SK-N-SH (cell line): ENCODE results near the gene HSPBAP1. TPM values are rescaled to one million over a fixed set of nuclear protein-coding genes. Genes with fewer than 3 reads are reported as not detected.

Experiments used
- CTCF ChIA-PET: fragments of 300-600, 350-600 bp; formaldehyde crosslinking; extraction: SDS; loops from one replicate; lab custom pipeline; 2021; lab: Yijun Ruan, JAX
- POLR2A ChIA-PET: fragments of 350-600 bp; sonication (Branson Sonifier 250); formaldehyde crosslinking; extraction: SDS; loops from one replicate; lab custom pipeline; 2020; ENCODE audit warnings: antibody characterized with exemption, inconsistent platforms; lab: Yijun Ruan, JAX
- DNase-seq: peaks from one replicate; pipeline ENCODE4 v3.0.0; 2012
- H2AFZ ChIP-seq: fragments of 200-600 bp; sonication (generic); 2 replicates; pipeline ENCODE4 v1.8.1; 2016; ENCODE audit warnings: antibody characterized with exemption, mild to moderate bottlenecking, low read depth
- H3F3A ChIP-seq: fragments of 200-600 bp; sonication (generic); replicated peaks from 2 replicates; pipeline ENCODE3; 2016; ENCODE audit warnings: antibody characterized with exemption, mild to moderate bottlenecking; ENCODE audit not compliant: insufficient read depth
- H3K27ac ChIP-seq, 2 experiments: fragments of 200-500 bp in 1 of 2; fragments of 200-600 bp in 1 of 2; sonication (Bioruptor generic) in 1 of 2; sonication (generic), shearing (Covaris generic) in 1 of 2; 2 replicates each; pipeline versions ENCODE4 v1.5.1 to v1.6.1; 2014 to 2016; ENCODE audit warnings: low read depth in 2 of 2, inconsistent platforms in 1 of 2, low read length in 1 of 2, mild to moderate bottlenecking in 1 of 2, mixed read lengths in 1 of 2
- H3K27me3 ChIP-seq: fragments of 200-600 bp; sonication (generic), shearing (Covaris generic); 2 replicates; pipeline ENCODE4 v1.6.1; 2016; ENCODE audit warnings: mixed run types; ENCODE audit not compliant: insufficient read depth
- H3K36me3 ChIP-seq, 2 experiments: fragments of 200-500 bp in 1 of 2; fragments of 200-600 bp in 1 of 2; sonication (Bioruptor generic) in 1 of 2; sonication (generic) in 1 of 2; replicated peaks in 1 of 2; 2 replicates each; pipeline versions ENCODE3 to v1.5.1; 2014 to 2016; ENCODE audit warnings: low read length in 1 of 2, mild to moderate bottlenecking in 1 of 2; ENCODE audit not compliant: insufficient read depth in 2 of 2, control insufficient read depth in 1 of 2
- H3K4me1 ChIP-seq, 2 experiments: fragments of 200-500 bp in 1 of 2; fragments of 200-600 bp in 1 of 2; sonication (Bioruptor generic) in 1 of 2; sonication (generic), shearing (Covaris generic) in 1 of 2; 2 replicates each; pipeline versions ENCODE4 v1.5.1 to v1.6.1; 2014 to 2016; ENCODE audit warnings: low read depth in 1 of 2, low read length in 1 of 2, mixed run types in 1 of 2; ENCODE audit not compliant: insufficient read depth in 2 of 2, control insufficient read depth in 1 of 2
- H3K4me2 ChIP-seq: fragments of 200-600 bp; sonication (generic), shearing (Covaris generic); 2 replicates; pipeline ENCODE4 v1.6.1; 2017; ENCODE audit warnings: mixed run types
- H3K4me3 ChIP-seq, 2 experiments: fragments of 200-500 bp in 1 of 2; fragments of 200-600 bp in 1 of 2; sonication (Bioruptor generic) in 1 of 2; sonication (generic), shearing (Covaris generic) in 1 of 2; 2 replicates each; pipeline versions ENCODE4 v1.5.1 to v1.8.1; 2014 to 2016; ENCODE audit warnings: low read depth in 2 of 2, inconsistent platforms in 1 of 2, low read length in 1 of 2, mild to moderate bottlenecking in 1 of 2, mixed read lengths in 1 of 2, moderate library complexity in 1 of 2
- H3K79me2 ChIP-seq: fragments of 200-600 bp; sonication (generic); 2 replicates; pipeline ENCODE4 v1.8.1; 2017; ENCODE audit warnings: mild to moderate bottlenecking; ENCODE audit not compliant: insufficient read depth
- H3K9ac ChIP-seq: fragments of 200-600 bp; sonication (generic); 2 replicates; pipeline ENCODE4 v1.6.1; 2017; ENCODE audit warnings: mixed run types
- H3K9me2 ChIP-seq: fragments of 200-600 bp; sonication (generic); 2 replicates; pipeline ENCODE4 v1.6.1; 2017; ENCODE audit warnings: mixed run types
- H3K9me3 ChIP-seq: fragments of 200-600 bp; sonication (generic); 2 replicates; pipeline ENCODE4 v1.6.1; 2017; ENCODE audit warnings: mixed run types, mild to moderate bottlenecking, moderate library complexity
- H4K20me1 ChIP-seq: fragments of 200-600 bp; sonication (generic); 2 replicates; pipeline ENCODE4 v1.6.1; 2017; ENCODE audit warnings: mild to moderate bottlenecking, mixed run types; ENCODE audit not compliant: insufficient read depth
- CHD2 ChIP-seq: fragments of 150-350 bp; IDR thresholded peaks from 2 replicates; pipeline ENCODE4 v1.6.1; 2018; ENCODE audit warnings: low read length; ENCODE audit not compliant: partially characterized antibody
- FOSL2 ChIP-seq: IDR thresholded peaks from 2 replicates; pipeline ENCODE4 v1.4.0; 2012; ENCODE audit warnings: low read depth, mild to moderate bottlenecking, moderate library complexity, borderline replicate concordance
- GABPA ChIP-seq: IDR thresholded peaks from 2 replicates; pipeline ENCODE4 v1.4.0; 2012; ENCODE audit warnings: low read depth, mild to moderate bottlenecking
- GATA2 ChIP-seq: sonication (generic); formaldehyde crosslinking; IDR thresholded peaks from 2 replicates; pipeline ENCODE4 v1.5.0; 2020; ENCODE audit warnings: mild to moderate bottlenecking, missing genetic modification reagents
- IRF3 ChIP-seq: fragments of 150-350 bp; IDR thresholded peaks from 2 replicates; pipeline ENCODE4 v1.6.1; 2016; ENCODE audit warnings: mild to moderate bottlenecking, low read depth, low read length
- MEF2A ChIP-seq: IDR thresholded peaks from 2 replicates; pipeline ENCODE4 v1.4.0; 2012; ENCODE audit warnings: low read depth, borderline replicate concordance
- POLR2AphosphoS5 ChIP-seq: IDR thresholded peaks from 2 replicates; pipeline ENCODE4 v1.6.1; 2012; ENCODE audit warnings: low read depth, low read length
- RCOR1 ChIP-seq: fragments of 150-350 bp; IDR thresholded peaks from 2 replicates; pipeline ENCODE4 v1.6.1; 2017; ENCODE audit warnings: antibody characterized with exemption, low read length
- RFX5 ChIP-seq: IDR thresholded peaks from 2 replicates; pipeline ENCODE4 v1.6.1; 2012; ENCODE audit warnings: mild to moderate bottlenecking, improper control_type of control experiment, low read length
- TEAD4 ChIP-seq: IDR thresholded peaks from 2 replicates; pipeline ENCODE4 v1.4.0; 2012; ENCODE audit warnings: mild to moderate bottlenecking, borderline replicate concordance; ENCODE audit not compliant: insufficient read depth
- USF2 ChIP-seq: fragments of 150-350 bp; IDR thresholded peaks from 2 replicates; pipeline ENCODE4 v1.6.1; 2017; ENCODE audit warnings: antibody characterized with exemption, low read length, low read depth, borderline replicate concordance
- WGBS: methylation state at CpG from one replicate; pipeline ENCODE4 v1.1.6; 2017; ENCODE audit warnings: low lambda C conversion rate; 5-methylcytosine and 5-hydroxymethylcytosine counted together
- polyA plus RNA-seq, 3 experiments: library from polyadenylated mRNA; depleted of rRNA; stranded (reverse); fragments of >200 nt; gene quantifications; 2 replicates each; pipeline ENCODE4 v1.2.3, GENCODE V29; 2012

Gene HSPBAP1
- polyA plus RNA-seq, 1 of the 3 experiments (the other 2 are of a cell fraction), result 5.1 TPM

- Histone ChIP-seq H2AFZ (no peak overlapping the region), H3K9me2 (no peaks in the 10 kb centered on the region), H3K4me2 (no peak overlapping the region), H3K9me3 (no peaks in the 10 kb centered on the region), H4K20me1 (no peaks in the 10 kb centered on the region), H3K27me3 (no peaks in the 10 kb centered on the region), H3K4me1 (peaks cover 0 to 3% of the 10 kb centered on the region in 2 experiments; a peak in 1 of 4 replicates), H3K9ac (no peak overlapping the region), H3F3A (no peaks in the 10 kb centered on the region), H3K36me3 (peaks cover 8 to 23% of the 10 kb centered on the region in 2 experiments), H3K79me2 (no peaks in the 10 kb centered on the region), H3K4me3 (no peak overlapping the region), H3K27ac (no peak overlapping the region)
- DNase-seq, result no peak
- CTCF ChIA-PET, result interaction anchor here (1.0 kb wide), 1 partner anchor 50 kb away, joined by 3 read pairs; no protein-coding TSS in a partner anchor
- TF ChIP-seq MEF2A, result no peak
- no peak for TF ChIP-seq CHD2
- no peak for TF ChIP-seq RCOR1
- TF ChIP-seq FOSL2, result no peak
- no peak for TF ChIP-seq GATA2 (CRISPR knock-in tag)
- no peak for TF ChIP-seq RFX5
- no peak for TF ChIP-seq TEAD4
- TF ChIP-seq IRF3, result no peak
- TF ChIP-seq GABPA, result no peak
- TF ChIP-seq POLR2AphosphoS5, result no peak
- POLR2A ChIA-PET, result no interaction called here
- 77% methylated on average over 1 of the region's 1 CpG for WGBS
Measured at GRCh38 chr3:122705379-122705778, 88.3 kb downstream of the HSPBAP1 start.

DNA sequence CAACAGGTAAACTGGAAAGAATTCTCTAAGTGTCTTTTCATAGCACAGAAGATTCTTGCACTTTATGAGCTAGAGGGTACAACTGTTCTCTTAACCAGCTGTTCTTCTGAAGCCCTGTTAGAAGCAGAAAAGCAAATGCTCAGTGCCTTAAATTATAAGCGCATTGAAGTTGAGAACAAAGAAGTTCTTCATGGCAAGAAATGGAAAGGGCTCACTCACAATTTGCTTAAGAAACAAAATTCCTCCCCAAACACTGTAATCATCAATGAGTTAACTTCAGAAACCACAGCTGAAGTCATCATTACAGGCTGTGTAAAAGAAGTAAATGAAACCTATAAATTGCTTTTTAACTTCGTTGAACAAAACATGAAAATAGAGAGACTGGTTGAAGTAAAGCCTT is 93.4 kb downstream of the HSPBAP1 start:
- CTCF ChIA-PET, result interaction anchor here (0.9 to 1.3 kb wide), 2 partner anchors 16 to 21 kb away, joined by 3 read pairs; no protein-coding TSS in a partner anchor
- TF ChIP-seq GATA2 (CRISPR knock-in tag) (no peak), USF2 (no peak)
- TF ChIP-seq, all 33 proteins: peak for 0

More for the DNA sequence above, 93.4 kb downstream of the HSPBAP1 start:
- Histone ChIP-seq H3K36me3 (peaks cover 19 to 42% of the 10 kb centered on the region in 2 experiments), H3K27me3 (no peaks in the 10 kb centered on the region), H3K4me3 (no peak overlapping the region), H3F3A (no peaks in the 10 kb centered on the region), H2AFZ (no peak overlapping the region), H3K9me3 (no peaks in the 10 kb centered on the region), H3K4me2 (no peak overlapping the region), H4K20me1 (no peaks in the 10 kb centered on the region), H3K9me2 (no peaks in the 10 kb centered on the region), H3K9ac (no peak overlapping the region), H3K27ac (no peak overlapping the region), H3K4me1 (peaks cover 0 to 3% of the 10 kb centered on the region in 2 experiments; a peak in 1 of 4 replicates), H3K79me2 (no peaks in the 10 kb centered on the region)
- 88% methylated on average over 2 of the region's 2 CpGs for WGBS
- POLR2A ChIA-PET, result no interaction called here
- DNase-seq, result no peak
